Body of pancreas (tissue), 4 donors: ENCODE measurements around the gene S1PR2.

Experiments
- POLR2A ChIP-seq, 3 donors: fragments of 450-650 bp; IDR thresholded peaks; one replicate each; pipeline ENCODE4 v1.6.1; 2016; ENCODE audit warnings: antibody characterized with exemption in 3 of 3, mild to moderate bottlenecking in 2 of 3
- TF ChIP-seq, protein P1 (sequence below), 7 experiments: fragments of 450-650 bp in 4 of 7; fragments of 200-600 bp in 3 of 7; sonication (generic) in 3 of 7; IDR thresholded peaks; one replicate each; pipeline ENCODE4 v1.5.1; 2016 to 2019; ENCODE audit warnings: antibody characterized with exemption in 7 of 7

GRCh38 chr19:10279737-10280442, 48.8 kb upstream of the S1PR2 start:
- TF ChIP-seq POLR2A (IDR thresholded peaks at IDR 0.05), result no peak
- TF ChIP-seq, protein P1, sequence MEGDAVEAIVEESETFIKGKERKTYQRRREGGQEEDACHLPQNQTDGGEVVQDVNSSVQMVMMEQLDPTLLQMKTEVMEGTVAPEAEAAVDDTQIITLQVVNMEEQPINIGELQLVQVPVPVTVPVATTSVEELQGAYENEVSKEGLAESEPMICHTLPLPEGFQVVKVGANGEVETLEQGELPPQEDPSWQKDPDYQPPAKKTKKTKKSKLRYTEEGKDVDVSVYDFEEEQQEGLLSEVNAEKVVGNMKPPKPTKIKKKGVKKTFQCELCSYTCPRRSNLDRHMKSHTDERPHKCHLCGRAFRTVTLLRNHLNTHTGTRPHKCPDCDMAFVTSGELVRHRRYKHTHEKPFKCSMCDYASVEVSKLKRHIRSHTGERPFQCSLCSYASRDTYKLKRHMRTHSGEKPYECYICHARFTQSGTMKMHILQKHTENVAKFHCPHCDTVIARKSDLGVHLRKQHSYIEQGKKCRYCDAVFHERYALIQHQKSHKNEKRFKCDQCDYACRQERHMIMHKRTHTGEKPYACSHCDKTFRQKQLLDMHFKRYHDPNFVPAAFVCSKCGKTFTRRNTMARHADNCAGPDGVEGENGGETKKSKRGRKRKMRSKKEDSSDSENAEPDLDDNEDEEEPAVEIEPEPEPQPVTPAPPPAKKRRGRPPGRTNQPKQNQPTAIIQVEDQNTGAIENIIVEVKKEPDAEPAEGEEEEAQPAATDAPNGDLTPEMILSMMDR (IDR thresholded peaks at IDR 0.05), result no peak
